Smooth muscle cell (in vitro differentiated cells): ENCODE results near the gene DHX38. TPM values are rescaled to one million over a fixed set of nuclear protein-coding genes. Genes with fewer than 3 reads are reported as not detected.
"Not testable (repeated sequence)": the region's sequence is repeated elsewhere in the genome, so short reads cannot be mapped to it uniquely, and the experiment has no call there.

Experiments used
- DNase-seq: peaks from one replicate; lab custom pipeline; 2025; ENCODE audit not compliant: unreplicated experiment; lab: John Stamatoyannopoulos, UW
- H2AFZ ChIP-seq: fragments of 200-600 bp; sonication (generic); 2 replicates; pipeline ENCODE4 v1.6.0; 2016; ENCODE audit warnings: antibody characterized with exemption, low read depth, mild to moderate bottlenecking
- H3F3A ChIP-seq: fragments of 200-600 bp; sonication (generic); 2 replicates; pipeline ENCODE4 v1.6.0; 2017; ENCODE audit warnings: antibody characterized with exemption, low read depth
- H3K27ac ChIP-seq: fragments of 200-600 bp; sonication (generic); 2 replicates; pipeline ENCODE4 v1.5.1; 2016; ENCODE audit warnings: low read depth, mild to moderate bottlenecking
- H3K27me3 ChIP-seq: fragments of 200-600 bp; sonication (generic); 2 replicates; pipeline ENCODE4 v1.6.1; 2016; ENCODE audit warnings: low read depth, mild to moderate bottlenecking
- H3K36me3 ChIP-seq: fragments of 200-600 bp; sonication (generic); 2 replicates; pipeline ENCODE4 v1.5.1; 2016; ENCODE audit warnings: low read depth
- H3K4me1 ChIP-seq: fragments of 200-600 bp; sonication (generic); 2 replicates; pipeline ENCODE4 v1.5.1; 2016; ENCODE audit warnings: low read depth
- H3K4me2 ChIP-seq: fragments of 200-600 bp; sonication (generic); 2 replicates; pipeline ENCODE4 v1.6.0; 2016; ENCODE audit warnings: mild to moderate bottlenecking
- H3K4me3 ChIP-seq: fragments of 200-600 bp; sonication (generic); 2 replicates; pipeline ENCODE4 v1.5.1; 2016; ENCODE audit warnings: mild to moderate bottlenecking
- H3K79me2 ChIP-seq: fragments of 200-600 bp; sonication (generic); 2 replicates; pipeline ENCODE4 v1.6.0; 2016; ENCODE audit warnings: low read depth, mild to moderate bottlenecking
- H3K9ac ChIP-seq: fragments of 200-600 bp; sonication (generic); 2 replicates; pipeline ENCODE4 v1.6.0; 2016; ENCODE audit warnings: low read depth
- H3K9me3 ChIP-seq: fragments of 200-600 bp; sonication (generic); replicated peaks from 2 replicates; pipeline ENCODE4 v1.5.1; 2016; ENCODE audit warnings: low read depth
- H4K20me1 ChIP-seq: fragments of 200-600 bp; sonication (generic); 2 replicates; pipeline ENCODE4 v1.6.0; 2016; ENCODE audit warnings: low read depth
- WGBS: methylation state at CpG from one replicate; pipeline ENCODE4 v1.1.7; 2016; ENCODE audit warnings: low lambda C conversion rate; 5-methylcytosine and 5-hydroxymethylcytosine counted together
- polyA plus RNA-seq: library from polyadenylated mRNA; unstranded; fragments of >200 nt; fragmentation: Nextera tagmentation; extraction: Ambion mirVana; gene quantifications from 2 replicates; pipeline ENCODE4 v1.2.1, GENCODE V29; 2016
- total RNA-seq: library from RNA; depleted of rRNA; stranded (reverse); fragments of >200 nt; gene quantifications from 2 replicates; pipeline ENCODE4 v1.2.3, GENCODE V29; 2014
- TF ChIP-seq, protein P1 (sequence below): fragments of 200-600 bp; sonication (generic); IDR thresholded peaks from 2 replicates; pipeline ENCODE4 v1.5.1; 2017; ENCODE audit warnings: borderline replicate concordance, mild to moderate bottlenecking, antibody characterized with exemption; ENCODE audit not compliant: insufficient read depth, poor library complexity, severe bottlenecking

The DHX38 gene
- total and polyA plus RNA-seq, 2 experiments from 2014 or later, result 30.8 to 45.4 TPM

DNA sequence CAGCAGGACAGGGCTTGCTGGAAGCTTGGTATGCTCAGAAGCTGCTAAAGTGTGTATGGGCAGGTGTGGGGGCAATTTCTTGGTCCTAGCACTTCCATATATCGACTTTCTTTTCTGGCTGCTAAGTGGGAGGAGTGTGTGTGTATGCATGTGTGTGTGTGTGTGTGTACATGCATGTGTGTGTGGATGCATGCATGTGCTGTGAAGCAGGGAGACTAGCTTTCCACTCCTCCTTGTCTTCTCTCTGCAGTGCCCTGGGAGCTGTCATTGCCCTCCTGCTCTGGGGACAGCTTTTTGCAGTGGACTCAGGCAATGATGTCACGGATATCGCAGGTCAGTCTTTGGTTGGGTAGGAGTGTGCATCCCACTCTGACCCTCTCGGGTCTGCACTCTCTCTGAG, 37.7 kb upstream of the DHX38 start:
- H3K27me3 ChIP-seq, result no peaks in the 10 kb centered on the region
- DNase-seq, result no peak
- no peak overlapping the region for H3K4me2 ChIP-seq
- H3K9me3 ChIP-seq, result no peaks in the 10 kb centered on the region
- H3K4me1 ChIP-seq, result no peaks in the 10 kb centered on the region
- H3K9ac ChIP-seq, result no peak overlapping the region
- no peaks in the 10 kb centered on the region for H4K20me1 ChIP-seq
- H3K4me3 ChIP-seq, result no peak overlapping the region
- no peaks in the 10 kb centered on the region for H3K79me2 ChIP-seq
- 85% methylated on average over 4 of the region's 4 CpGs for WGBS
- no peak overlapping the region for H3K27ac ChIP-seq
- no peaks in the 10 kb centered on the region for H3F3A ChIP-seq
- no peak overlapping the region for H2AFZ ChIP-seq
- H3K36me3 ChIP-seq, result no peaks in the 10 kb centered on the region
- TF ChIP-seq, protein P1, sequence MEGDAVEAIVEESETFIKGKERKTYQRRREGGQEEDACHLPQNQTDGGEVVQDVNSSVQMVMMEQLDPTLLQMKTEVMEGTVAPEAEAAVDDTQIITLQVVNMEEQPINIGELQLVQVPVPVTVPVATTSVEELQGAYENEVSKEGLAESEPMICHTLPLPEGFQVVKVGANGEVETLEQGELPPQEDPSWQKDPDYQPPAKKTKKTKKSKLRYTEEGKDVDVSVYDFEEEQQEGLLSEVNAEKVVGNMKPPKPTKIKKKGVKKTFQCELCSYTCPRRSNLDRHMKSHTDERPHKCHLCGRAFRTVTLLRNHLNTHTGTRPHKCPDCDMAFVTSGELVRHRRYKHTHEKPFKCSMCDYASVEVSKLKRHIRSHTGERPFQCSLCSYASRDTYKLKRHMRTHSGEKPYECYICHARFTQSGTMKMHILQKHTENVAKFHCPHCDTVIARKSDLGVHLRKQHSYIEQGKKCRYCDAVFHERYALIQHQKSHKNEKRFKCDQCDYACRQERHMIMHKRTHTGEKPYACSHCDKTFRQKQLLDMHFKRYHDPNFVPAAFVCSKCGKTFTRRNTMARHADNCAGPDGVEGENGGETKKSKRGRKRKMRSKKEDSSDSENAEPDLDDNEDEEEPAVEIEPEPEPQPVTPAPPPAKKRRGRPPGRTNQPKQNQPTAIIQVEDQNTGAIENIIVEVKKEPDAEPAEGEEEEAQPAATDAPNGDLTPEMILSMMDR, result no peak

- not testable (repeated sequence) for H3K9me3 ChIP-seq, H2AFZ ChIP-seq, H3K4me2 ChIP-seq, DNase-seq, H3K4me3 ChIP-seq, H3K36me3 ChIP-seq, H3F3A ChIP-seq, H3K4me1 ChIP-seq, H4K20me1 ChIP-seq, H3K79me2 ChIP-seq, H3K27me3 ChIP-seq, H3K27ac ChIP-seq, H3K9ac ChIP-seq
- 69% methylated on average over 1 of the region's 6 CpGs for WGBS
These were observed 36.3 kb upstream of the DHX38 start for GRCh38 chr16:72057313-72057712.

DNA sequence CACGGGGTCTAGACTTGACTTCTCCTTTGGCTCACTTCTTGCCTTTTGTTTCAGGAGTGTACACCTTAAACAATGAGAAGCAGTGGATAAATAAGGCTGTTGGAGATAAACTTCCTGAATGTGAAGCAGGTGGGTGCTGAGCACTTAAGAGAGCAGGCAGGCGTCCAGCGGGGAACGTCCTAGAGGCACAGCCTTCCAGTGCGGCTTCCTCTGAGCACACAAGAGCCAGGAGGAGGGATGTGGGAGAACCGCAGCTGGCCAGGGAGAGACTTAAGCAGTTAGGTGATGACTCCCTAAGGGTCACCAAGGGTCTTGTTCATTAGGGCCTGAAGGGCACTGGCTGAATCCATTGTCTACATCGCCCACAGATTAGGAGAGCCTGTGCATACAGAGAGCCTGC, 34.6 kb upstream of the DHX38 start:
- 92% methylated on average over 7 of the region's 7 CpGs for WGBS
- H3K4me2 ChIP-seq, DNase-seq: not testable (repeated sequence)

GRCh38 chr16:72060405-72060804, 33.2 kb upstream of the DHX38 start:
- Histone ChIP-seq H4K20me1 (no peaks in the 10 kb centered on the region), H3F3A (no peaks in the 10 kb centered on the region), H3K9me3 (no peaks in the 10 kb centered on the region), H3K4me1 (no peaks in the 10 kb centered on the region), H3K9ac (no peak overlapping the region), H3K27me3 (peaks cover 2% of the 10 kb centered on the region), H2AFZ (no peak overlapping the region), H3K4me2 (no peak overlapping the region), H3K27ac (no peak overlapping the region), H3K79me2 (no peaks in the 10 kb centered on the region), H3K36me3 (no peaks in the 10 kb centered on the region), H3K4me3 (no peak overlapping the region)
- DNase-seq, result no peak
- TF ChIP-seq, protein P1, result no peak
- 95% methylated on average over 9 of the region's 9 CpGs for WGBS

More for the DNA sequence above, 34.6 kb upstream of the DHX38 start:
- not testable (repeated sequence) for H3K9me3 ChIP-seq, H3K79me2 ChIP-seq, H4K20me1 ChIP-seq, H3K4me1 ChIP-seq, H3K9ac ChIP-seq, H3K27ac ChIP-seq, H3K27me3 ChIP-seq, H3K4me3 ChIP-seq, H2AFZ ChIP-seq, H3K36me3 ChIP-seq, H3F3A ChIP-seq

- Histone ChIP-seq H3K4me2 (no peak overlapping the region), H3K9ac (no peak overlapping the region), H3K36me3 (no peaks in the 10 kb centered on the region), H3K27me3 (peaks cover 2% of the 10 kb centered on the region), H3K4me1 (no peaks in the 10 kb centered on the region), H3F3A (no peaks in the 10 kb centered on the region), H2AFZ (no peak overlapping the region), H3K79me2 (no peaks in the 10 kb centered on the region), H3K27ac (no peak overlapping the region), H4K20me1 (no peaks in the 10 kb centered on the region), H3K9me3 (no peaks in the 10 kb centered on the region), H3K4me3 (no peak overlapping the region)
- DNase-seq, result no peak
- TF ChIP-seq, protein P1, result no peak
- WGBS, result 95% methylated on average over 1 of the region's 1 CpG
These were observed 32.1 kb upstream of the DHX38 start for GRCh38 chr16:72061564-72061963.
